ENCODE data around the gene MME.

DNA sequence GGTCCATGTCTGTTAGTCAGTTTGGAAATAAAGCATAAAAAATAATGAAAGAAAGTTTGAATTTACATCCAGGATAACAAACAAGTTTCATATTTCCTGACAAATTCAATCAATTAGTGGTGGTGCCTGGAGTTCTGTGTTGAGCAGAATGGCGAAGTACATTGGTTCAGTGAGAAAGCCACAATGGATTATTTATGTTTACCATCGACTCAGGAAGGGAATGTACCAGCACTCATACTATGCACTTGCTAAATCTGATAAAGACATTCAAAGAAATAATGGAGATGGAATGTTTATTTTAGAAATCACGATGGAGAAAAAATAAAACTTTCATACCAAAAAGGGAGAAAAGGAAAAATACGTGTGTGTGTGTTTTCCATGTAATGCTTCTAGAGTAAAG lies 45.3 kb upstream of the MME start:
- TF ChIP-seq, protein P1, sequence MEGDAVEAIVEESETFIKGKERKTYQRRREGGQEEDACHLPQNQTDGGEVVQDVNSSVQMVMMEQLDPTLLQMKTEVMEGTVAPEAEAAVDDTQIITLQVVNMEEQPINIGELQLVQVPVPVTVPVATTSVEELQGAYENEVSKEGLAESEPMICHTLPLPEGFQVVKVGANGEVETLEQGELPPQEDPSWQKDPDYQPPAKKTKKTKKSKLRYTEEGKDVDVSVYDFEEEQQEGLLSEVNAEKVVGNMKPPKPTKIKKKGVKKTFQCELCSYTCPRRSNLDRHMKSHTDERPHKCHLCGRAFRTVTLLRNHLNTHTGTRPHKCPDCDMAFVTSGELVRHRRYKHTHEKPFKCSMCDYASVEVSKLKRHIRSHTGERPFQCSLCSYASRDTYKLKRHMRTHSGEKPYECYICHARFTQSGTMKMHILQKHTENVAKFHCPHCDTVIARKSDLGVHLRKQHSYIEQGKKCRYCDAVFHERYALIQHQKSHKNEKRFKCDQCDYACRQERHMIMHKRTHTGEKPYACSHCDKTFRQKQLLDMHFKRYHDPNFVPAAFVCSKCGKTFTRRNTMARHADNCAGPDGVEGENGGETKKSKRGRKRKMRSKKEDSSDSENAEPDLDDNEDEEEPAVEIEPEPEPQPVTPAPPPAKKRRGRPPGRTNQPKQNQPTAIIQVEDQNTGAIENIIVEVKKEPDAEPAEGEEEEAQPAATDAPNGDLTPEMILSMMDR (IDR thresholded peaks at IDR 0.05), result no peak
- TF ChIP-seq ZFX (IDR thresholded peaks at IDR 0.05; ENCODE audit: borderline replicate concordance), result no peak

All from 22Rv1 (cell line).